Erythroblast (primary cell): ENCODE measurements around the gene FBRS.

ENCODE experiments used
- GATA1 ChIP-seq: IDR thresholded peaks from 2 replicates; pipeline ENCODE4 v1.6.1; 2011; ENCODE audit warnings: low read depth, mild to moderate bottlenecking, control low read depth, low read length, moderate library complexity
- POLR2A ChIP-seq: IDR thresholded peaks from 2 replicates; pipeline ENCODE4 v1.6.1; 2011; ENCODE audit warnings: mild to moderate bottlenecking, low read length

GRCh38 chr16:30637944-30638343 is 20.3 kb upstream of the FBRS start:
- TF ChIP-seq POLR2A: no peak
- no peak for TF ChIP-seq GATA1
